ENCODE measurements around the gene JUNB. TPM values are rescaled to one million over a fixed set of nuclear protein-coding genes. Genes with fewer than 3 reads are reported as not detected.

JUNB gene
- total and polyA plus RNA-seq, 2 of the 8 experiments (the other 6 are each of a cell fraction or from before 2014, with no cell fraction given) = 7.4 to 10.0 TPM

- TF ChIP-seq CHD7 (IDR thresholded peaks at IDR 0.05; ENCODE audit: insufficient replicate concordance, low read length) (no peak), SIX5 (IDR thresholded peaks at IDR 0.05; ENCODE audit: low read depth, low read length) (no peak), YY1 (IDR thresholded peaks at IDR 0.05; ENCODE audit: low read depth, low read length) (no peak), ATF3 (IDR thresholded peaks at IDR 0.05; ENCODE audit: insufficient read depth, low read depth, low read length) (no peak), RXRA (IDR thresholded peaks at IDR 0.05; ENCODE audit: insufficient read depth, low read depth, low read length) (no peak), JUN (IDR thresholded peaks at IDR 0.05; ENCODE audit: low read depth, low read length) (no peak), BCL11A (IDR thresholded peaks at IDR 0.05; ENCODE audit: low read depth in 2 of 2, low read length in 2 of 2) (no peak), TAF1 (IDR thresholded peaks at IDR 0.05; ENCODE audit: low read depth, low read length) (no peak), SP1 (IDR thresholded peaks at IDR 0.05; ENCODE audit: low read depth, low read length) (no peak), CBX8 (IDR thresholded peaks at IDR 0.05; ENCODE audit: borderline replicate concordance, low read depth, low read length) (no peak), GABPA (IDR thresholded peaks at IDR 0.05; ENCODE audit: borderline replicate concordance, insufficient read depth, low read length) (no peak), CHD2 (IDR thresholded peaks at IDR 0.05; ENCODE audit: low read length) (no peak)
These were observed 19.0 kb upstream of the JUNB start (continued) for GRCh38 chr19:12772323-12772722.
